Tibial artery (tissue), 4 donors: ENCODE data around the gene ZNF263.

Experiments used
- DNase-seq, 2 donors: peaks; one replicate each; pipeline ENCODE4 v3.0.0-alpha.2; 2019
- H3K27ac ChIP-seq, 2 donors: fragments of 200-600 bp; sonication (generic) in 1 of 2; 1 replicate in 1 of 2; 2 replicates in 1 of 2; pipeline ENCODE4 v1.5.1; 2018 to 2019; ENCODE audit warnings: mild to moderate bottlenecking in 1 of 2
- H3K27me3 ChIP-seq, 2 donors: fragments of 200-600 bp; sonication (generic) in 1 of 2; one replicate each; pipeline versions ENCODE4 v1.5.1 to v1.6.0; 2016 to 2019
- H3K36me3 ChIP-seq, 3 donors: fragments of 200-600 bp; sonication (generic) in 2 of 3; one replicate each; pipeline ENCODE4 v1.5.1; 2016 to 2019; ENCODE audit warnings: mild to moderate bottlenecking in 2 of 3
- H3K4me1 ChIP-seq, 4 donors: fragments of 200-600 bp; sonication (generic) in 2 of 4; 1 replicate in 3 of 4; 2 replicates in 1 of 4; pipeline ENCODE4 v1.5.1; 2016 to 2019
- H3K4me3 ChIP-seq, 2 donors: fragments of 200-600 bp; sonication (generic) in 1 of 2; 1 replicate in 1 of 2; 2 replicates in 1 of 2; pipeline ENCODE4 v1.5.1; 2018 to 2019; ENCODE audit warnings: mild to moderate bottlenecking in 2 of 2
- H3K9me3 ChIP-seq, 3 donors: fragments of 200-600 bp; sonication (generic) in 1 of 3; one replicate each; pipeline ENCODE4 v1.5.1; 2016 to 2019
- intact Hi-C: fragments of 100-400 bp; cut with DNase I; formaldehyde crosslinking; loops from one replicate; pipeline ENCODE4 v1.15.0; 2023; ENCODE audit warnings: low total_unique reads
- TF ChIP-seq, protein P1 (sequence below), 2 experiments: fragments of 200-600 bp in 1 of 2; fragments of 450-650 bp in 1 of 2; IDR thresholded peaks; one replicate each; pipeline ENCODE4 v1.5.1; 2017 to 2019; ENCODE audit warnings: antibody characterized with exemption in 2 of 2, mild to moderate bottlenecking in 1 of 2, moderate library complexity in 1 of 2

ZNF263 gene

DNA sequence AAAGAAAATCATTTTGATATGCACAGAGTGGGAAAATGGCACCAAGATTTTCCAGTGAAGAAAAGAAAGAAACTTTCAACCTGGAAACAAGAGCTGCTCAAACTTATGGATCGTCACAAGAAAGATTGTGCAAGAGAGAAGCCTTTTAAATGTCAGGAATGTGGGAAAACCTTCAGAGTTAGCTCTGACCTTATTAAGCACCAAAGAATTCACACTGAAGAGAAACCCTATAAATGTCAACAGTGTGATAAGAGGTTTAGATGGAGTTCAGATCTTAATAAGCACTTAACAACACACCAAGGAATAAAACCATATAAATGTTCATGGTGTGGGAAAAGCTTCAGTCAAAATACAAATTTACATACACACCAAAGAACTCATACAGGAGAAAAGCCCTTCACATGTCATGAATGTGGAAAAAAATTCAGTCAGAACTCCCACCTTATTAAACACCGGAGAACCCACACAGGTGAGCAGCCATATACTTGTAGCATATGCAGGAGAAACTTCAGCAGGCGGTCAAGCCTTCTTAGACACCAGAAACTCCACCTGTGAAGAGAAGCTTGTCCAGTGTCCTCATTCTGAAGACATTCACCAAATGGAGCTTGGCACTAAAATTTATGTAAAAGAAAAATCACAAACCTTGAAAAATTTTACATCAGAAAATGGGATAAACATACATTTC lies 34.2 kb downstream of the ZNF263 start:
- peaks cover 21 to 100% (median 97%) of the 10 kb centered on the region in 3 donors for H3K9me3 ChIP-seq
- no peak for DNase-seq
- no peak overlapping the region for H3K4me3 ChIP-seq
- peaks cover 70 to 78% (median 72%) of the 10 kb centered on the region in 3 donors for H3K36me3 ChIP-seq
- H3K27ac ChIP-seq, result no peak overlapping the region
- H3K4me1 ChIP-seq, result no peaks in the 10 kb centered on the region
- H3K27me3 ChIP-seq, result no peaks in the 10 kb centered on the region
- TF ChIP-seq, protein P1, sequence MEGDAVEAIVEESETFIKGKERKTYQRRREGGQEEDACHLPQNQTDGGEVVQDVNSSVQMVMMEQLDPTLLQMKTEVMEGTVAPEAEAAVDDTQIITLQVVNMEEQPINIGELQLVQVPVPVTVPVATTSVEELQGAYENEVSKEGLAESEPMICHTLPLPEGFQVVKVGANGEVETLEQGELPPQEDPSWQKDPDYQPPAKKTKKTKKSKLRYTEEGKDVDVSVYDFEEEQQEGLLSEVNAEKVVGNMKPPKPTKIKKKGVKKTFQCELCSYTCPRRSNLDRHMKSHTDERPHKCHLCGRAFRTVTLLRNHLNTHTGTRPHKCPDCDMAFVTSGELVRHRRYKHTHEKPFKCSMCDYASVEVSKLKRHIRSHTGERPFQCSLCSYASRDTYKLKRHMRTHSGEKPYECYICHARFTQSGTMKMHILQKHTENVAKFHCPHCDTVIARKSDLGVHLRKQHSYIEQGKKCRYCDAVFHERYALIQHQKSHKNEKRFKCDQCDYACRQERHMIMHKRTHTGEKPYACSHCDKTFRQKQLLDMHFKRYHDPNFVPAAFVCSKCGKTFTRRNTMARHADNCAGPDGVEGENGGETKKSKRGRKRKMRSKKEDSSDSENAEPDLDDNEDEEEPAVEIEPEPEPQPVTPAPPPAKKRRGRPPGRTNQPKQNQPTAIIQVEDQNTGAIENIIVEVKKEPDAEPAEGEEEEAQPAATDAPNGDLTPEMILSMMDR (IDR thresholded peaks at IDR 0.05), result no peak
- intact Hi-C loops, result loop anchor here (10.0 kb wide), 1 partner anchor 57 kb away; no protein-coding TSS in a partner anchor

DNA sequence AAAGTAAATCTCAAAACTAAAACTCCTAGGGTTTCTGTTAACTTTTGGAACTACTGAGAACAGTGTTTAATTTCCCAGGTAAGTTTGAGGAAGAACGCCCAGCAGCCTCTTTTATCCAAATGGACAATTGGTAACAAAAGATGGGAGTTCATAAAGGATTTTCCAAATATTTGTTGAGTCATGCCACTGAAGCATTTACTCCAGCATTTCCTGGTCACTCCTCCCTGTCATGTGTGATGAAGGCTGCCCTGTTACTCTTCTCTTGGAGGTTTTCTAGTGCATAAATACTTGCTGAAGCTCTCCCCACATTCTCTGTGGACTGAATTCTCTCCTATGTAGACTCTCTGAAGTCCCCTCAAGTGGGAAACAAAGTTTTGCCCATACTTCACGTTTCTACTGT lies 38.5 kb downstream of the ZNF263 start:
- TF ChIP-seq, protein P1 (IDR thresholded peaks at IDR 0.05), result no peak
- Histone ChIP-seq H3K27me3 (no peaks in the 10 kb centered on the region), H3K4me3 (no peak overlapping the region), H3K27ac (no peak overlapping the region), H3K36me3 (peaks cover 27 to 40% (median 29%) of the 10 kb centered on the region in 3 donors), H3K4me1 (no peaks in the 10 kb centered on the region), H3K9me3 (peaks cover 21 to 86% (median 81%) of the 10 kb centered on the region in 3 donors)
- intact Hi-C loops, result no loop called here
- no peak for DNase-seq

DNA sequence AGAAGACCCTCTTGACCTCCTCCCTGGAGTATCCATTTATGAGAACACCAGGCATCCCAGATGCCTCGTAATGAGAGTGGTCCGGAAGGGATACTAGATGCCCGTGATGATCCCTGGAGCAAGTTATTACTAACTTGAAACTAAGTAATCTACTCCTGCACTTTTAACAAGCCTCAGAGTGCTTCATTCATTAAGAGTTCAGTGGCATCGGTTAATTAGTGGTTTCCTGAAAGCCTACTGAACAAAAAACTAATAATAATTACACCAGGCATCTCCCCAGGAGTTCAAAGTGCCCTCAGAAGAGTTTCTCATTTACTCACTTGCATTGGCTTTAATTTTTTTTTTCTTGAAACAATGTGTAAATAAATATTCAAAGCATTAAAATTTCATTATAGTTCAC lies 44.2 kb downstream of the ZNF263 start:
- no peak overlapping the region for H3K4me3 ChIP-seq
- intact Hi-C loops, result no loop called here
- peaks cover 0 to 46% (median 30%) of the 10 kb centered on the region in 3 donors for H3K9me3 ChIP-seq
- TF ChIP-seq, protein P1 (IDR thresholded peaks at IDR 0.05), result no peak
- H3K27ac ChIP-seq, result no peak overlapping the region
- H3K27me3 ChIP-seq, result no peaks in the 10 kb centered on the region
- no peaks in the 10 kb centered on the region for H3K4me1 ChIP-seq
- no peak for DNase-seq
- H3K36me3 ChIP-seq, result peaks cover 0 to 6% (median 0%) of the 10 kb centered on the region in 3 donors

DNA sequence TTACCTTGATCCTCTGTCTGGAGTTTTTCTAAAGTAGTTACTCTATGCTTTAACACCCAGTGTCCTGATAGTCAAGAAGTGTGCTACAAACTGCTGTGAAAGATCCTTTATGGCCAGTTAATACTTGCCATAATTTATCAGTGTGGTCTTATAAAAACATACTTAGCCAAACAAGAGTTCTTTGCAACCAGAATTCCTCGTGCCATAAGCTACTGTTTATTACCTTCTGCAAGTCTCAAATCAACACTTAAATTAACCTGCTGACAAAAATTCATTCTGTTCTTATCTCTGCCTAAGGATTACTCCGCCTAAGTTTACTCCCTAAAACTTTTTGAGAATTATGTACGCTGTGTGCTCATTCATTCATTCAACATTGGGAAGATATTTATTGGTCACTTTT lies 44.8 kb downstream of the ZNF263 start:
- intact Hi-C loops, result no loop called here
- no peaks in the 10 kb centered on the region for H3K27me3 ChIP-seq
- no peak overlapping the region for H3K4me3 ChIP-seq
- H3K36me3 ChIP-seq, result peaks cover 0 to 5% (median 0%) of the 10 kb centered on the region in 3 donors
- no peak overlapping the region for H3K27ac ChIP-seq
- no peak for DNase-seq
- TF ChIP-seq, protein P1 (IDR thresholded peaks at IDR 0.05), result no peak
- H3K9me3 ChIP-seq, result peaks cover 0 to 40% (median 24%) of the 10 kb centered on the region in 3 donors
- no peaks in the 10 kb centered on the region for H3K4me1 ChIP-seq

DNA sequence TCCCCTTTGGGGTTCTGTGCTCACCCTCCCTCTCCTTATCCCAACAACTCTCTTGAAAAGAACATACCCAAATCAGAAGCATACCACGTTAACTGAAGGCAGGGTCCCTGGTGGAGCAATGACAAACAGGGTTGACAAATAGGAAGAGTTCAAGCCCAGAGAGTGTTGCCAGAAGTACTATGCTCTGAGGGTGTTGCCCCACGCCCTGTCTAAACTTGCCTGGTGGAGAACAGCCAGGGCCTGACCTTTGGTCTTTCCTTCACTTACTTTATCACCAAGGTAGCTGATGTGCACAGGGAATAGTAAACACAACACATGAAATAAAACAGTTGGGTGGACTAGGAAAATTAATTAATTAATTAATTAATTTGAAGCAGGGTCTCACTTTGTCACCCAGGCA lies 45.4 kb downstream of the ZNF263 start:
- Histone ChIP-seq H3K9me3 (peaks cover 0 to 41% (median 19%) of the 10 kb centered on the region in 3 donors), H3K4me1 (no peaks in the 10 kb centered on the region), H3K36me3 (no peaks in the 10 kb centered on the region), H3K27ac (no peak overlapping the region), H3K4me3 (no peak overlapping the region), H3K27me3 (no peaks in the 10 kb centered on the region)
- TF ChIP-seq, protein P1 (IDR thresholded peaks at IDR 0.05), result no peak
- DNase-seq, result no peak
- intact Hi-C loops, result no loop called here
